RWPE1 (cell line): ENCODE results near the gene NPAT.

Experiments
- CTCF ChIA-PET: fragments of 350-600 bp; sonication (Branson Sonifier 250); formaldehyde crosslinking; extraction: SDS; loops from one replicate; lab custom pipeline; 2021; lab: Yijun Ruan, JAX
- POLR2A ChIA-PET: fragments of 400-600 bp; formaldehyde crosslinking; extraction: SDS; loops from one replicate; lab custom pipeline; 2020; ENCODE audit warnings: antibody characterized with exemption; ENCODE audit not compliant: low non-redundant PET; lab: Yijun Ruan, JAX
- DNase-seq: peaks from one replicate; pipeline ENCODE4 v3.0.0; 2012; ENCODE audit warnings: low spot score
- H3K27ac ChIP-seq: fragments of 450-650 bp; 2 replicates; pipeline ENCODE4 v1.5.1; 2017
- CTCF ChIP-seq: fragments of 450-650 bp; conservative IDR thresholded peaks from 2 replicates; pipeline ENCODE4 v1.5.1; 2017; ENCODE audit warnings: low read depth, mild to moderate bottlenecking

The NPAT gene

DNA sequence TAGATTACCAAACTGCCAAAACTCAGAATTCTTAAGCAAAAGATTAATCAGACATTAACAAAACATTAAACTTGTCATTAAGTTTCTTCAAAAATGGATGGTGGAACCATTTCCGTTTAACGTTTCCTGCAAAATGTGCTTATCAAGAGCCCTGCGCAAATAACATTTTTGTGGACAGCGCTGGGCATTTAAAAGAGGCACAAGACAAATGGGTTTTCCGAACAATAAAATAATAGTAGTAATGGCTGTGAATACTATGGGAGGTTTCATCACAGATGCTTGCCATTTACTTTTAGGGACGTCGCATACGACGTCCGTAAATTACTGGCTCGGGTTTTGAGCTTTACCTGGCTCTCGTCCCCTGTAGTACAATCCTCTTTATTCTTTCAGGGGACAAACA lies 1.1 kb downstream of the NPAT start:
- H3K27ac ChIP-seq: no peak overlapping the region
- POLR2A ChIA-PET: interaction anchor here (0.7 kb wide), 1 partner anchor 368 kb away, joined by 3 read pairs; no protein-coding TSS in a partner anchor
- CTCF ChIA-PET: no interaction called here

DNA sequence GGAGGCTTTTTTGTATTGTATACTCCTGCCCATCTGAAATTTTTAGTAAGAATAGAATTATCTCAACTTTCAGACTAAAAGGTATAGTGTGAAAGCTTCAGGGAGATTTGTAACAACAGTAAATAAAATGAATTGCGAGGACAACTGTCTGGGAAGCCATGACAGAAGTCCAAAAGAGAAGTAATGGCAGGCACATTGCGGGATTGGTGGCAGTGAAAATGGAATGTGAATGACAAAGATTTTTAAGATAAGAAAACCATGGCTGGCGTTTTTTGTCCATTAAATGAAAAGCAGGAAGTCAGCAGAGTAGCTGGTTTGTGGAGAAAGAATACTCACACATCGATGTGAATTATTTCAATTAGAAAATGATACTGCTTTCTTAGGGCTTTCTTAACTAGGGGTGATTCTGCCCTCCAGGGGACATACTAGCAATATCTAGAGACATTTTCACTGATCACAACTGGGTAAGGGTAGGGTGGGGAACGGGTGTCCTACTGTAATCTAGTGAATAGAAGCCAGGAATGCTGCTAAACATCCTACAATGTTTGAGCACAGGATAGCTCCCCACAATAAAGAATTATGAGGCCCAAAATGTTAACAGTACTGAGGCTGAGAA lies 1.6 kb downstream of the NPAT start:
- ChIA-PET POLR2A (interaction anchor here (0.7 kb wide), 1 partner anchor 369 kb away, joined by 3 read pairs; no protein-coding TSS in a partner anchor), CTCF (no interaction called here)
- DNase-seq: no peak
- H3K27ac ChIP-seq: no peak overlapping the region
- no peak for TF ChIP-seq CTCF

More for the DNA sequence above, 1.1 kb downstream of the NPAT start:
- TF ChIP-seq CTCF: no peak
- DNase-seq: no peak

DNA sequence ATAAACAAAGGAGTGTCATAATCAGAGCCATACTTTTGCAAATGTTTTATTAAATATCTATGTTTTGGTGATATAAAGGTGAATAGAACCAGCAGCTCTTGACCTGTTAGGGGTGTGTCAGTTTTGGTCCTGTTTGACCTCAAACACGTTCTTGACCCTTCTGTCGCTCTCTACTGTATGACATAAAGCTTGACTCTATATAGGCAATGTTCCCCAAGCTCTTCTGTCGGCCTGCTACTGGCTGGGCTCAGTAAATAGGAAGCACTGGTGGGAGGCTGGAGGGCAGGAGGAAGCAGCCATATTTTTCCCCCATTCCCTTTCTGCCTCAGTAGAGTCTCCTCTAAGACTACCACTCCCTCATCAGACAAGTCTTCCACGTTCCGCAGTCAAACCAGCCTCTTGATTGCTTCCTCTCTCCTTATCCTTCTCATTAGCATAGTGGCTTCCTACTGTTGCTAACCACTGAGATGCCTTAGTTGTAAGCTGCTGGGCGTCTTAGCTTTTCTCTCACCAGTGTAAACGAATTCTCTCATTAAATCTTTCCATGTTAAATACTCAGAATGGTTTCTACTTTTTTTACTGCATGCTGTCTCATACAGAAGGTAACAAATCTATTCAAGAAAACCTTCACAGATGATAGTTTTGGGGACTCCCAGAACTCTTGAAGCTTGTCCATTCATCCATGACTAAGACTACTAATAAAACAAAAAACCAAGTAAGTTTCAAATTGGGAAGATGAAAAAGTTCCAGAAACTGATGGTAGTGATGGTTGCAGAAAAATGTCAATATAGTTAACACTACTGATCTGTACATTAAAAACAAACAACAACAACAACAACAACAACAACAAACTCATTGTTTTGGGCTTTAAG lies 3.3 kb downstream of the NPAT start:
- ChIA-PET CTCF (interaction anchor here (0.7 kb wide), 1 partner anchor 705 kb away, joined by 5 read pairs; no protein-coding TSS in a partner anchor), POLR2A (no interaction called here)
- no peak for TF ChIP-seq CTCF
- DNase-seq: no peak
- H3K27ac ChIP-seq: no peak overlapping the region

DNA sequence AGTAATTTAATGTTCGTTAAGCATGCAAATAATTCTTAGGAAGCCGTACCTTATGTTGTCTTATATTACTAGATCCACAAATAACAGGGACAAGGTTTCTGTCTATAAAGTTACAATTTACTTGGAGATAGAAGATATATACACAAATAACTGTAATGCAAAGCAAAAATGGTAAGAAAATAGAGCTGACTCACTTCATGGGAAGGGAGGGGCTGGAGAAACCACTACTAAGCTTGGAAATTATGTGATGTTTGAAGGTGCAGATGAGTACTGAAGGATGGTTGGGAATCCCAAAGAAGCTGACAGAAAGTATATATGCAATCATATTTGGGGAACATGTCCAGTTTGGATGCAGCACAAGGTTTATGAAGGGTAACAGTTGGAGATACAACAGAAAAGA lies 4.0 kb downstream of the NPAT start:
- POLR2A ChIA-PET: no interaction called here
- DNase-seq: no peak
- CTCF ChIA-PET: no interaction called here
- no peak overlapping the region for H3K27ac ChIP-seq
- TF ChIP-seq CTCF: no peak

- no peak for DNase-seq
- CTCF ChIA-PET: no interaction called here
- POLR2A ChIA-PET: no interaction called here
- H3K27ac ChIP-seq: no peak overlapping the region
- no peak for TF ChIP-seq CTCF
Measured at GRCh38 chr11:108216988-108217387, 5.5 kb downstream of the NPAT start.

GRCh38 chr11:108213784-108214183 lies 8.7 kb downstream of the NPAT start:
- DNase-seq: no peak
- no peak overlapping the region for H3K27ac ChIP-seq
- TF ChIP-seq CTCF: no peak
- CTCF ChIA-PET: no interaction called here
- POLR2A ChIA-PET: no interaction called here
